Keratinocyte (primary cell): ENCODE measurements around the gene DLGAP1. TPM values are rescaled to one million over a fixed set of nuclear protein-coding genes. Genes with fewer than 3 reads are reported as not detected.

Source experiments
- DNase-seq: peaks from one replicate; pipeline ENCODE4 v3.0.0-alpha.2; 2011; ENCODE audit warnings: low read depth, missing footprints, low spot score
- FAIRE-seq: peaks from 2 replicates; lab custom pipeline; 2011; peaks lifted over from hg19 to GRCh38; lab: Jason Lieb, UNC
- H2AFZ ChIP-seq: 2 replicates; pipeline ENCODE4 v1.6.0; 2012; ENCODE audit warnings: low read length, control low read depth, inconsistent platforms; ENCODE audit not compliant: control insufficient read depth
- H3K27ac ChIP-seq: 2 replicates; pipeline ENCODE4 v1.5.1; 2011; ENCODE audit warnings: low read length; ENCODE audit not compliant: control insufficient read depth, insufficient read depth
- H3K27me3 ChIP-seq: 3 replicates; pipeline ENCODE4 v1.6.0; 2011; ENCODE audit warnings: low read length; ENCODE audit not compliant: control insufficient read depth, insufficient read depth; ENCODE audit errors: extremely low read depth
- H3K36me3 ChIP-seq, 2 experiments: 2 replicates in 1 of 2; 3 replicates in 1 of 2; pipeline ENCODE4 v1.5.1; 2011; ENCODE audit warnings: low read length in 2 of 2, mild to moderate bottlenecking in 1 of 2; ENCODE audit not compliant: control insufficient read depth in 2 of 2, insufficient read depth in 2 of 2; ENCODE audit errors: extremely low read depth in 1 of 2
- H3K4me1 ChIP-seq: 3 replicates; pipeline ENCODE4 v1.5.1; 2011; ENCODE audit warnings: low read length; ENCODE audit not compliant: control insufficient read depth, insufficient read depth; ENCODE audit errors: extremely low read depth
- H3K4me2 ChIP-seq: 3 replicates; pipeline ENCODE4 v1.6.0; 2011; ENCODE audit warnings: low read depth, low read length; ENCODE audit not compliant: control insufficient read depth, insufficient read depth; ENCODE audit errors: extremely low read depth
- H3K4me3 ChIP-seq, 3 experiments: fragments of 200-600 bp in 1 of 3; sonication (generic) in 1 of 3; 2 replicates in 2 of 3; 3 replicates in 1 of 3; pipeline ENCODE4 v1.5.1; 2011 to 2016; ENCODE audit warnings: low read length in 3 of 3, mild to moderate bottlenecking in 3 of 3, control low read depth in 2 of 3, inconsistent platforms in 1 of 3, low read depth in 1 of 3, mixed read lengths in 1 of 3, mixed run types in 1 of 3, moderate library complexity in 1 of 3; ENCODE audit not compliant: control insufficient read depth in 2 of 3, insufficient read depth in 2 of 3; ENCODE audit errors: extremely low read depth in 1 of 3
- H3K79me2 ChIP-seq: 2 replicates; pipeline ENCODE4 v1.6.0; 2012; ENCODE audit warnings: low read length; ENCODE audit not compliant: control insufficient read depth, insufficient read depth
- H3K9ac ChIP-seq: 3 replicates; pipeline ENCODE4 v1.6.0; 2011; ENCODE audit warnings: low read length; ENCODE audit not compliant: control insufficient read depth, insufficient read depth; ENCODE audit errors: extremely low read depth
- H3K9me1 ChIP-seq: 3 replicates; pipeline ENCODE4 v1.6.0; 2011; ENCODE audit warnings: low read length; ENCODE audit not compliant: control insufficient read depth, insufficient read depth; ENCODE audit errors: extremely low read depth
- H3K9me3 ChIP-seq: 2 replicates; pipeline ENCODE4 v1.5.1; 2012; ENCODE audit warnings: low read depth, low read length; ENCODE audit not compliant: control insufficient read depth
- H4K20me1 ChIP-seq: 3 replicates; pipeline ENCODE4 v1.6.0; 2011; ENCODE audit warnings: low read length; ENCODE audit not compliant: control insufficient read depth, insufficient read depth; ENCODE audit errors: extremely low read depth
- EZH2 ChIP-seq: IDR thresholded peaks from one replicate; pipeline ENCODE4 v1.6.1; 2012; ENCODE audit warnings: inconsistent platforms, mild to moderate bottlenecking, low read length, moderate library complexity
- dilution Hi-C: fragments of 300-500 bp; cut with MboI; formaldehyde crosslinking; loops from one replicate; pipeline ENCODE4 v1.7.0; 2020; ENCODE audit warnings: low sequenced_read_pairs; ENCODE audit not compliant: extremely low pct_ligation_motif_present
- polyA plus RNA-seq, 5 experiments: library from polyadenylated mRNA; depleted of rRNA in 3 of 5; stranded (reverse) in 3 of 5; stranded (forward) in 1 of 5; unstranded in 1 of 5; fragments of >200 nt; gene quantifications; 1 replicate in 1 of 5; 2 replicates in 3 of 5; 3 replicates in 1 of 5; pipeline versions ENCODE4 v1.2.1 to v1.2.3, GENCODE V29; 2011 to 2012; ENCODE audit warnings: missing spikeins in 2 of 5, low read depth in 1 of 5, low replicate concordance in 1 of 5
- TF ChIP-seq, protein P1 (sequence below), 3 experiments: IDR thresholded peaks in 1 of 3; conservative IDR thresholded peaks in 1 of 3; optimal IDR thresholded peaks in 1 of 3; 2 replicates in 2 of 3; 3 replicates in 1 of 3; pipeline versions ENCODE3 to v1.5.1; 2011; ENCODE audit warnings: low read length in 3 of 3, mild to moderate bottlenecking in 3 of 3, moderate library complexity in 2 of 3, control low read depth in 1 of 3, inconsistent platforms in 1 of 3; ENCODE audit not compliant: insufficient read depth in 2 of 3; ENCODE audit errors: extremely low read depth in 1 of 3

Gene DLGAP1
- polyA plus RNA-seq, 1 donor (not counting 4 experiments of a cell fraction or from before 2014, with no cell fraction given) = not detected

DNA sequence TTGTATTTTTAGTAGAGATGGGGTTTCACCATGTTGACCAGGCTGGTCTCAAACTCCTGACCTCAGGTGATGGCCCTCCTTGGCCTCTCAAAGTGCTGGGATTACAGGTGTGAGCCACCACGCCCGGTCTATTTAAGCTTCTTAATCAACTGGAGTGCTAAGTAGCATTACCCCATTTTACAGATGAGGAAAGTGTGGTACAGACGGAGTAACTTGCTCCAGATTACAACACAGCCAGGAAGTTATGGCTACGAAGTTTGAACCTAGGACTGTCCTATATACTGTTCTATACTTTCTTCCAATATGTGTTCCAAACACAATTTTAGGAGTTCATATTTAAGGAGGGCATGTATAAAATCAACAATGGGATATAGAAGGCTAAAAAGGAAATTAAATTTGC lies 807.5 kb downstream of the DLGAP1 start:
- Histone ChIP-seq H3K36me3 (no peaks in the 10 kb centered on the region), H4K20me1 (no peaks in the 10 kb centered on the region), H3K27ac (no peak overlapping the region), H3K4me1 (peaks cover 18% of the 10 kb centered on the region), H3K79me2 (no peaks in the 10 kb centered on the region), H3K9me3 (no peaks in the 10 kb centered on the region), H3K9me1 (no peaks in the 10 kb centered on the region), H3K4me3 (no peak overlapping the region), H3K4me2 (no peak overlapping the region), H3K9ac (no peak overlapping the region), H2AFZ (no peak overlapping the region), H3K27me3 (no peaks in the 10 kb centered on the region)
- TF ChIP-seq, protein P1, sequence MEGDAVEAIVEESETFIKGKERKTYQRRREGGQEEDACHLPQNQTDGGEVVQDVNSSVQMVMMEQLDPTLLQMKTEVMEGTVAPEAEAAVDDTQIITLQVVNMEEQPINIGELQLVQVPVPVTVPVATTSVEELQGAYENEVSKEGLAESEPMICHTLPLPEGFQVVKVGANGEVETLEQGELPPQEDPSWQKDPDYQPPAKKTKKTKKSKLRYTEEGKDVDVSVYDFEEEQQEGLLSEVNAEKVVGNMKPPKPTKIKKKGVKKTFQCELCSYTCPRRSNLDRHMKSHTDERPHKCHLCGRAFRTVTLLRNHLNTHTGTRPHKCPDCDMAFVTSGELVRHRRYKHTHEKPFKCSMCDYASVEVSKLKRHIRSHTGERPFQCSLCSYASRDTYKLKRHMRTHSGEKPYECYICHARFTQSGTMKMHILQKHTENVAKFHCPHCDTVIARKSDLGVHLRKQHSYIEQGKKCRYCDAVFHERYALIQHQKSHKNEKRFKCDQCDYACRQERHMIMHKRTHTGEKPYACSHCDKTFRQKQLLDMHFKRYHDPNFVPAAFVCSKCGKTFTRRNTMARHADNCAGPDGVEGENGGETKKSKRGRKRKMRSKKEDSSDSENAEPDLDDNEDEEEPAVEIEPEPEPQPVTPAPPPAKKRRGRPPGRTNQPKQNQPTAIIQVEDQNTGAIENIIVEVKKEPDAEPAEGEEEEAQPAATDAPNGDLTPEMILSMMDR (optimal IDR thresholded peaks at IDR 0.05 in 1 of 3, IDR thresholded peaks at IDR 0.05 in 1 of 3, conservative IDR thresholded peaks at IDR 0.05 in 1 of 3; ENCODE audit: extremely low read depth in 1 of 3, insufficient read depth in 2 of 3, low read length in 3 of 3) = no peak
- TF ChIP-seq EZH2 = no peak
- dilution Hi-C loops = no loop called here
- FAIRE-seq = no peak
- DNase-seq = no peak

DNA sequence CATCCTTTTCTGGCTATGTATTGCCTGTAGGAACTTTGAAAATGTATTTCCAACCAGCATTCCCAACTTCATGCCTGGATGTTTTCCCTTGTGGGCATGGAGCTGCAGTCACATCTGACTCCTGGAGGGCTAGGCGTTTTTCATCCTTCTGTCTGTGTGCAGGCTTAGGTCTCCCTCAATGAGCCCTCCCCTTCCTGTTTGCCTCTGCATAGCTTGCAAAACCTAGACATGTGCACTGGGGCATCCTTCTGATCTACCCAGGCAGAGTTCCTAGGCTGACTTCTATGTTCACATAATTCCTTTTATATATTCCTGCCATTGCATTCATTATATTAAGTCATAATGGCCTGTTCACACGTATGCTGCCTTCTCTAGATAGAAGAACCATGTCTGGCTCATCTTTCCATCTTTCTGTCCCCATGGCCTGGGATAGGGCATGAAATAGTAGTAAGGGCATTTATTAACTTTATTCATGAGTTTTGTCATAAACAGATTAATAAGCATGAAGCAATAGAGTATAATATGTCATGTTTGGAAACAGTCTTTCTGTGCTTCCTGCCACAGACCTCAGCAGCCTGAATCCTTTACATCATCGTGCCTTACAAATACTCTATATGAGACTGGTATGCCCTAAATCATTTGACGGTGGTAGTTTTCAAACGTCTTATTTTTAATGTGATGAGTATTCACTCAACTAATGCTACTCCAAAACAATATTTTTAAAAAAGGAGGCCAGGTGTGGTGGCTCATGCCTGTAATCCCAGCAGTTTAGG lies 809.5 kb downstream of the DLGAP1 start:
- no peak for FAIRE-seq

More for the DNA sequence above, 809.5 kb downstream of the DLGAP1 start:
- DNase-seq = no peak
- Histone ChIP-seq H3K4me2 (no peak overlapping the region), H2AFZ (no peak overlapping the region), H4K20me1 (no peaks in the 10 kb centered on the region), H3K36me3 (no peaks in the 10 kb centered on the region), H3K4me1 (peaks cover 12% of the 10 kb centered on the region), H3K27me3 (no peaks in the 10 kb centered on the region), H3K79me2 (no peaks in the 10 kb centered on the region), H3K9me3 (no peaks in the 10 kb centered on the region), H3K4me3 (no peak overlapping the region), H3K27ac (no peak overlapping the region), H3K9ac (no peak overlapping the region), H3K9me1 (no peaks in the 10 kb centered on the region)
- dilution Hi-C loops = no loop called here
- TF ChIP-seq EZH2 = no peak
- TF ChIP-seq, protein P1 (optimal IDR thresholded peaks at IDR 0.05 in 1 of 3, IDR thresholded peaks at IDR 0.05 in 1 of 3, conservative IDR thresholded peaks at IDR 0.05 in 1 of 3; ENCODE audit: extremely low read depth in 1 of 3, insufficient read depth in 2 of 3, low read length in 3 of 3) = no peak
